Measurements from ENCODE around the gene ZNF407. TPM values are rescaled to one million over a fixed set of nuclear protein-coding genes. Genes with fewer than 3 reads are reported as not detected.

Gene ZNF407
- total RNA-seq, 1 donor from 2014 or later, result 10.6 TPM

DNA sequence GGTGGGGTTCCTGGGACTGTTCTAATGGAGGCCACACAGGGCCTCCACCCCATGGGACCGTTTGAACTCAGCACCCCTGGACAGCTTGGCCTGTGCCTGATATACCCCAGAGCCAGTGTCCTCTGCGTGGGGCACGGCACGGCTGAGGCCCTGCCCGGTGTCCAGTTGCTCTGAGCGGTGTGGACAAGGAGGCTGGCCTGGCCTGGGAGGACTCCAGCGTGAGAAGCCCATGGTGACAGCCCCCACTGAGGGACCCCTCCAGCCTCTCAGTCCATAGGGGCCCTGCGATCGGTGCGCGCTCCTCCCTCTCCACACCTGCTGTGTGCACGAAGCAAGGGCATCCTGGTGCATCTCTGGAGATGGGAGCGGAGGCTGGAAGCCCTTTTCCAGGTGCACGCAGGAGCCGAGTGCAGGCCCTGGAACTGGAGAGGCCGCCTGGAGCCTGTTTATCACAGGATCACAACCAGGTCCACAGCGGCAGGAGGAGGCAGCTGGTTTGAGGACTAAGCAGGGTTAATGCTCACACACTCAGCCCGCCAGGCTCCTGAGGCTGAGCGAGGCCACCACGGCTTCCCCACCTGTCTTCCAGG is 491.0 kb downstream of the ZNF407 start:
- intact Hi-C loops (cut with micrococcal nuclease), result no loop called here
- H3K4me1 ChIP-seq, result no peaks in the 10 kb centered on the region
- no peaks in the 10 kb centered on the region for H3K27me3 ChIP-seq (ENCODE audit: low read depth)
- TF ChIP-seq, protein P1, sequence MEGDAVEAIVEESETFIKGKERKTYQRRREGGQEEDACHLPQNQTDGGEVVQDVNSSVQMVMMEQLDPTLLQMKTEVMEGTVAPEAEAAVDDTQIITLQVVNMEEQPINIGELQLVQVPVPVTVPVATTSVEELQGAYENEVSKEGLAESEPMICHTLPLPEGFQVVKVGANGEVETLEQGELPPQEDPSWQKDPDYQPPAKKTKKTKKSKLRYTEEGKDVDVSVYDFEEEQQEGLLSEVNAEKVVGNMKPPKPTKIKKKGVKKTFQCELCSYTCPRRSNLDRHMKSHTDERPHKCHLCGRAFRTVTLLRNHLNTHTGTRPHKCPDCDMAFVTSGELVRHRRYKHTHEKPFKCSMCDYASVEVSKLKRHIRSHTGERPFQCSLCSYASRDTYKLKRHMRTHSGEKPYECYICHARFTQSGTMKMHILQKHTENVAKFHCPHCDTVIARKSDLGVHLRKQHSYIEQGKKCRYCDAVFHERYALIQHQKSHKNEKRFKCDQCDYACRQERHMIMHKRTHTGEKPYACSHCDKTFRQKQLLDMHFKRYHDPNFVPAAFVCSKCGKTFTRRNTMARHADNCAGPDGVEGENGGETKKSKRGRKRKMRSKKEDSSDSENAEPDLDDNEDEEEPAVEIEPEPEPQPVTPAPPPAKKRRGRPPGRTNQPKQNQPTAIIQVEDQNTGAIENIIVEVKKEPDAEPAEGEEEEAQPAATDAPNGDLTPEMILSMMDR (IDR thresholded peaks at IDR 0.05; ENCODE audit: borderline replicate concordance), result no peak
- no peak overlapping the region for H3K27ac ChIP-seq (replicated peaks)
- H3K36me3 ChIP-seq, result no peaks in the 10 kb centered on the region
- DNase-seq, result no peak
- H3K9me3 ChIP-seq (replicated peaks), result no peaks in the 10 kb centered on the region
- no peak overlapping the region for H3K4me3 ChIP-seq

- intact Hi-C loops (cut with micrococcal nuclease), result no loop called here
- H3K4me3 ChIP-seq, result no peak overlapping the region
- no peaks in the 10 kb centered on the region for H3K27me3 ChIP-seq (ENCODE audit: low read depth)
- H3K9me3 ChIP-seq (replicated peaks), result no peaks in the 10 kb centered on the region
- TF ChIP-seq, protein P1 (IDR thresholded peaks at IDR 0.05; ENCODE audit: borderline replicate concordance), result no peak
- no peaks in the 10 kb centered on the region for H3K4me1 ChIP-seq
- DNase-seq, result no peak
- no peak overlapping the region for H3K27ac ChIP-seq (replicated peaks)
- no peaks in the 10 kb centered on the region for H3K36me3 ChIP-seq
These were observed 492.2 kb downstream of the ZNF407 start for GRCh38 chr18:75089748-75090327.

GRCh38 chr18:75090336-75090735 is 492.7 kb downstream of the ZNF407 start:
- Histone ChIP-seq H3K36me3 (no peaks in the 10 kb centered on the region), H3K27ac (replicated peaks) (no peak overlapping the region), H3K9me3 (replicated peaks) (peaks cover 5% of the 10 kb centered on the region), H3K4me1 (no peaks in the 10 kb centered on the region), H3K27me3 (ENCODE audit: low read depth) (no peaks in the 10 kb centered on the region), H3K4me3 (no peak overlapping the region)
- intact Hi-C loops (cut with micrococcal nuclease), result no loop called here
- no peak for DNase-seq
- TF ChIP-seq, protein P1 (IDR thresholded peaks at IDR 0.05; ENCODE audit: borderline replicate concordance), result no peak

GRCh38 chr18:75097491-75098225 is 500.0 kb downstream of the ZNF407 start:
- peaks cover 14% of the 10 kb centered on the region for H3K9me3 ChIP-seq (replicated peaks)
- TF ChIP-seq, protein P1 (IDR thresholded peaks at IDR 0.05; ENCODE audit: borderline replicate concordance), result no peak
- intact Hi-C loops (cut with micrococcal nuclease), result no loop called here

GRCh38 chr18:75100832-75101630 is 503.4 kb downstream of the ZNF407 start:
- no peak overlapping the region for H3K4me3 ChIP-seq
- no peaks in the 10 kb centered on the region for H3K4me1 ChIP-seq
- peaks cover 4% of the 10 kb centered on the region for H3K9me3 ChIP-seq (replicated peaks)
- H3K36me3 ChIP-seq, result no peaks in the 10 kb centered on the region
- no peak overlapping the region for H3K27ac ChIP-seq (replicated peaks)
- intact Hi-C loops (cut with micrococcal nuclease), result no loop called here
- DNase-seq, result no peak
- no peaks in the 10 kb centered on the region for H3K27me3 ChIP-seq (ENCODE audit: low read depth)
- TF ChIP-seq, protein P1 (IDR thresholded peaks at IDR 0.05; ENCODE audit: borderline replicate concordance), result no peak

More at GRCh38 chr18:75097491-75098225, 500.0 kb downstream of the ZNF407 start:
- no peaks in the 10 kb centered on the region for H3K36me3 ChIP-seq
- no peak for DNase-seq
- no peaks in the 10 kb centered on the region for H3K4me1 ChIP-seq
- H3K27me3 ChIP-seq (ENCODE audit: low read depth), result no peaks in the 10 kb centered on the region
- H3K4me3 ChIP-seq, result no peak overlapping the region
- no peak overlapping the region for H3K27ac ChIP-seq (replicated peaks)
